ENCODE data around the gene HPCAL1.

DNA sequence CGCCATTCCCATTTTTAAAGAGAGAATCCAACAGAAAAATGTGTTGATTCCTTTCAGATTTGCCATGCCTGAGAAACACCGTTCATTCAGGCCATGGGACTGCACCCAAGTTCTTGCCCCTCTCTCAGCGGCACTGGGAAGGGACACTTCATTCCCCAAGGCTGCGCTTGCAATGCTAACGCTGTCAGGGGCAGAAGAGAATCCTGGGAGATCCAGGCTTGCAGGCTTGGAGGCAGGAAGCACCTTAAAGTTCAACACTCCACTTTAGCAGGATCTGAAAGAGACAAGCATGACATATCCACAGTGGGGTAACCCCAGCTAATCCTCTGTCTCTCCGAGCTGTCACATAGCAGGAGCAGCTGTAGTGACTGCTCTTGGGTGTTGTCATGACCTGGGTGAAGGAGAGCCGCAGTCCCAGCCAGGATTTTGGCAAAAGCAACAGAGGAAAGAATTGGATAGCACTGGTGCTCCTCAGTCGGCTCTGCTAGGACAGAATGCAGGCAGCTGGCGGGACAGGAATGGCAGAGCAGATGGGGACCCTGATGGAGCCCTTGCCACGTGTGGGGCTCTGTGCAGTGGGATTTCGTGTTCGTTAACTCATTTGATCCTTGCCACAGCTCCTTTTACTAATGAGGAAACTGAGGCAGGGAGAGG lies 167.4 kb downstream of the HPCAL1 start:
- no peak for TF ChIP-seq TAF1 (IDR thresholded peaks at IDR 0.05; ENCODE audit: borderline replicate concordance, low read depth, low read length)
- no peak for TF ChIP-seq SUZ12 (IDR thresholded peaks at IDR 0.05; ENCODE audit: unreplicated experiment)
- TF ChIP-seq TBL1XR1 (IDR thresholded peaks at IDR 0.05; ENCODE audit: low read depth, low read length): no peak
- TF ChIP-seq, protein P1, sequence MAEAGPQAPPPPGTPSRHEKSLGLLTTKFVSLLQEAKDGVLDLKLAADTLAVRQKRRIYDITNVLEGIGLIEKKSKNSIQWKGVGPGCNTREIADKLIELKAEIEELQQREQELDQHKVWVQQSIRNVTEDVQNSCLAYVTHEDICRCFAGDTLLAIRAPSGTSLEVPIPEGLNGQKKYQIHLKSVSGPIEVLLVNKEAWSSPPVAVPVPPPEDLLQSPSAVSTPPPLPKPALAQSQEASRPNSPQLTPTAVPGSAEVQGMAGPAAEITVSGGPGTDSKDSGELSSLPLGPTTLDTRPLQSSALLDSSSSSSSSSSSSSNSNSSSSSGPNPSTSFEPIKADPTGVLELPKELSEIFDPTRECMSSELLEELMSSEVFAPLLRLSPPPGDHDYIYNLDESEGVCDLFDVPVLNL (IDR thresholded peaks at IDR 0.05; ENCODE audit: low read depth, low read length): no peak
- TF ChIP-seq FOXM1 (IDR thresholded peaks at IDR 0.05; ENCODE audit: low read depth, low read length): no peak
- no peak for TF ChIP-seq BACH1 (IDR thresholded peaks at IDR 0.05; ENCODE audit: borderline replicate concordance)
